Lower leg skin (tissue), 4 donors: Measurements from ENCODE around the gene USPL1. TPM values are rescaled to one million over a fixed set of nuclear protein-coding genes. Genes with fewer than 3 reads are reported as not detected.

Experiments used
- DNase-seq, 2 donors: peaks; one replicate each; pipeline ENCODE4 v3.0.0-alpha.2; 2019; ENCODE audit warnings: low spot score in 2 of 2
- H3K4me3 ChIP-seq: fragments of 200-600 bp; sonication (generic); 2 replicates; pipeline ENCODE4 v1.5.1; 2017; ENCODE audit warnings: mild to moderate bottlenecking, low read depth; ENCODE audit not compliant: poor library complexity, severe bottlenecking
- POLR2A ChIP-seq, 2 donors: fragments of 450-650 bp; IDR thresholded peaks; one replicate each; pipeline ENCODE4 v1.6.1; 2016 to 2017; ENCODE audit warnings: antibody characterized with exemption in 2 of 2, mild to moderate bottlenecking in 1 of 2, moderate library complexity in 1 of 2
- WGBS, 2 donors: methylation state at CpG; one replicate each; pipeline ENCODE4 v1.1.5; 2018; 5-methylcytosine and 5-hydroxymethylcytosine counted together
- intact Hi-C: fragments of 100-400 bp; cut with DNase I; formaldehyde crosslinking; loops from one replicate; pipeline ENCODE4 v1.15.0; 2023; ENCODE audit warnings: low total_unique reads
- total RNA-seq, 4 donors: library from RNA; depleted of rRNA; stranded (reverse); fragments of >200 nt; gene quantifications; one replicate each; pipeline ENCODE4 v1.1.0, GENCODE V29; 2016
- TF ChIP-seq, protein P1 (sequence below), 3 donors: fragments of 450-650 bp; IDR thresholded peaks; one replicate each; pipeline ENCODE4 v1.5.1; 2016; ENCODE audit warnings: antibody characterized with exemption in 3 of 3, mild to moderate bottlenecking in 3 of 3, moderate library complexity in 2 of 3

USPL1 gene
- total RNA-seq, 4 donors from 2014 or later, result 16.0 to 20.8 (median 18.2) TPM

DNA sequence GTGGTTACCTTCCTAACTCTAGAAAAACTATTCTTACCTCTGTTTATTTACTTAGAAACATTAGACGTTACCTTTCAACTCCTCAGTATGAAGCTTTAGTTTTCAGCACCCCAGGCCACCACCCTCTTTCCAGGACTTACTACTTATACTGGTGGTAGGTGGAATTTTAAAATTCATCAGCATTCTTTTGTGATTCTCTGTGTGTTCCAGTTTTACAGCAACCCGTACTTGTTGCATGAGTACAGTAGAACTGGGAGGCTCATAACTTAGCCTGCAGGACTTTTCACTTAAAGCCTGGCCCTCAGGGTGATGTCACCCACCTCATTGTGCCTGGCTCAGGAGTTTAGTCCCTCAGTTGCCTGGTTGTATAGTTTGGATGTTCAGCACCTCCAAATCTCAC is 68.3 kb downstream of the USPL1 start:
- no peak overlapping the region for H3K4me3 ChIP-seq
- WGBS, 2 donors, result 87 to 88% methylated on average over 2 of the region's 2 CpGs
- intact Hi-C loops, result no loop called here
- DNase-seq, result no peak
- TF ChIP-seq POLR2A (IDR thresholded peaks at IDR 0.05), result no peak
- TF ChIP-seq, protein P1, sequence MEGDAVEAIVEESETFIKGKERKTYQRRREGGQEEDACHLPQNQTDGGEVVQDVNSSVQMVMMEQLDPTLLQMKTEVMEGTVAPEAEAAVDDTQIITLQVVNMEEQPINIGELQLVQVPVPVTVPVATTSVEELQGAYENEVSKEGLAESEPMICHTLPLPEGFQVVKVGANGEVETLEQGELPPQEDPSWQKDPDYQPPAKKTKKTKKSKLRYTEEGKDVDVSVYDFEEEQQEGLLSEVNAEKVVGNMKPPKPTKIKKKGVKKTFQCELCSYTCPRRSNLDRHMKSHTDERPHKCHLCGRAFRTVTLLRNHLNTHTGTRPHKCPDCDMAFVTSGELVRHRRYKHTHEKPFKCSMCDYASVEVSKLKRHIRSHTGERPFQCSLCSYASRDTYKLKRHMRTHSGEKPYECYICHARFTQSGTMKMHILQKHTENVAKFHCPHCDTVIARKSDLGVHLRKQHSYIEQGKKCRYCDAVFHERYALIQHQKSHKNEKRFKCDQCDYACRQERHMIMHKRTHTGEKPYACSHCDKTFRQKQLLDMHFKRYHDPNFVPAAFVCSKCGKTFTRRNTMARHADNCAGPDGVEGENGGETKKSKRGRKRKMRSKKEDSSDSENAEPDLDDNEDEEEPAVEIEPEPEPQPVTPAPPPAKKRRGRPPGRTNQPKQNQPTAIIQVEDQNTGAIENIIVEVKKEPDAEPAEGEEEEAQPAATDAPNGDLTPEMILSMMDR (IDR thresholded peaks at IDR 0.05), result no peak

DNA sequence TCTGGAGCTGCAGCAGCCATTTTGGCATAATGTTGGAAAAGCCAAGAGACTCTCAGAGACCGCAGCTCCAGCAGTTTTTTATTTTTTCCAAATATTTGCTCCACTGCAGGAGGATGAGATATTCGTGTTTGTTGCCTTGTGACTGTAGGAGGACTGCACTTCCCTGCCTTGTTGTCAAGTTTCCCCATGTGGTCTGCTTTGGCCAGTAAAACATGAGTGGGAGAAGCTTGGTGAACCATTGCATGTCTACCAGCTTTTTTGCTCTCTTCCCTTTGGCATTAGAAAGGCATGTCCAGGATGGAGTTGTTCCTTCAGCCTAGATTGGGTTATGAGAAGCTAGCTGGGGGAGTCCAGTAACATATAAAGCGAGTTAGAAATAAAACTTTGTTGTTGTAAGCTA is 69.9 kb downstream of the USPL1 start:
- H3K4me3 ChIP-seq, result no peak overlapping the region
- intact Hi-C loops, result no loop called here
- DNase-seq, result no peak
- WGBS, 2 donors, result 90% methylated on average over 3 of the region's 3 CpGs
- TF ChIP-seq POLR2A (IDR thresholded peaks at IDR 0.05), result no peak
- TF ChIP-seq, protein P1 (IDR thresholded peaks at IDR 0.05), result no peak

DNA sequence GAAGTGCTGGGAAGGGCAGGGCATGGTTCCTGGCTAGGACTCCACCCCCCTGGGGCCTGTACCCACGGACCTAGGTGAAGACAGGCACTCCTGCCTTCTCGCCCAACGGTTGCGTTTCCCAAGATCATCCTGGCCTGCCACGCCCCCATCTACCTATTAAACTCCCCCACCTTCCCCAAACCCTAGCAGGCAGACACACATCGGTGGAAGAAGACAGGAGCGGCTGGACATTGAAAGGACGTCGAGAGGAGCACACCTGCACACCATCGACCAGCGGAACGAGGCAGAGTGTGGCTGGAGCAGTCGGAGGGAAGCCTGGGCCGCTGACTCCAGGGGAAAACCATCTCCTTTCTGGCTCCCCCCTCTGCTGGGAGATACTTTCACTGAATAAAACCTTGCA is 72.0 kb downstream of the USPL1 start:
- 84 to 86% methylated on average over 14 of the region's 14 CpGs for WGBS, 2 donors
- intact Hi-C loops, result no loop called here
- no peak for TF ChIP-seq POLR2A (IDR thresholded peaks at IDR 0.05)
- TF ChIP-seq, protein P1 (IDR thresholded peaks at IDR 0.05), result no peak
- no peak overlapping the region for H3K4me3 ChIP-seq
- DNase-seq, result no peak

DNA sequence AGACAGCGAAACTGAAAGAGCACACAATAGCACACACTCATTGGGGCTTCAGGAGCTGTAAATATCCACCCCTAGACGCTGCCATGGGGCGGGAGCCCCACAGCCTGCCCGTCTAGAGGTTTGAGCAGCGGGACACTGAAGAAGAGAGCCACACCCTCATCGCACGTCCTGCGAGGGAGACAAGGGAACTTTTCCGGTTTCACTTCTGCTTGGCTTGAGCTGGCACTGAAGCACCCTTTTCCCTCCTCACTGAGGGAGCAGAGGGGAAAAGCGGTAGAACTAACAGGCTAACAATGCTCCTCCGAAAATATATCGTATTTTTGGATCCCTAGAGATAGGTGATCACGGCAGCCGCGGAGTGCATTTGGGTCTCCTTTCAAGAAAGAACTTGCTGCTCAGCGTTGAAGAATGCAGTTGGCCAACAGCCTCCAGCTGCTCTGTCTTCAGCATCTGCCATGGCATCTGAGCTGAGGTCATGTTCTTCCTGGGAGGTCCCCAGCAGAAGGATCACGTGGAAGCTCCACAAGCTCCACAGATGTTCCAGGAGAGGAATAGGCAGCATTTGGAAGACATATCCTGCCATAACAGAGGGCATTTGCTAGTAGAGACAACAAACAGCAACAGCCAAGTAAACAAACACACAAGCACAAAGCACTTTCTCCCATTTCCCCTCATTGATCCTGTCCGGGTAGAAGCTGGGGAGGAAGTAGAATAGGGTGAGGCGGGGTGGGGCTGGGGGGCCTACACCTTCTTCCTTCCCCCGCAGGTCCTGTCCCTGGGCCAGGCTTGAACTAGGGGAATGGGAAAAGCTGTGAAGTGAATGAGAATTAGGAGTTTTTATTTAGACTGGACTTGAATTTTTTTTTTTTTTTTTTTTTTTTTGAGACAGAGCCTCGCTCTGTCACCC is 72.8 kb downstream of the USPL1 start:
- 11 to 17% methylated on average over 21 of the region's 21 CpGs for WGBS, 2 donors
- peak overlapping the region; percentile 2 for H3K4me3 ChIP-seq
- intact Hi-C loops, result no loop called here
- no peak for TF ChIP-seq POLR2A (IDR thresholded peaks at IDR 0.05)
- TF ChIP-seq, protein P1 (IDR thresholded peaks at IDR 0.05), result no peak
- peak; percentile 77 to 93 for DNase-seq

DNA sequence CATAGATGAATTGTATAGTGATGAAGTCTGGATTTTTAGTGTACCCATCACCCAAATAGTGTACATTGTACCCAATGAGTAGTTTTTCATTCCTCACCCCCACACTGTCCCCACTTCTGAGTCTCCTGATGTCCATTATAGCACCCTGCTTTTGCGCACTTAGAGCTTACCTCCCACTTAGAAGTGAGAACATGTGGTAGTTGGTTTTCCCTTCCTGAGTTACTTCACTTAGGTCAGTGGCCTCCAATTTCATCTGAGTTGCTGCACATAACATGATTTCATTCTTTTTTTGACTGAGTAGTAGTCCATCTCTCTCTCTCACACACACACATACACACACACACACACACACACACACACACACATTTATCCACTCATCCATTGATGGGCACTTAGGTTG is 74.4 kb downstream of the USPL1 start:
- no peak overlapping the region for H3K4me3 ChIP-seq
- TF ChIP-seq, protein P1 (IDR thresholded peaks at IDR 0.05), result no peak
- TF ChIP-seq POLR2A (IDR thresholded peaks at IDR 0.05), result no peak
- 91 to 97% methylated on average over 1 of the region's 1 CpG for WGBS, 2 donors
- intact Hi-C loops, result no loop called here
- DNase-seq, result no peak
